ENCODE results near the gene DCP2.

DNA sequence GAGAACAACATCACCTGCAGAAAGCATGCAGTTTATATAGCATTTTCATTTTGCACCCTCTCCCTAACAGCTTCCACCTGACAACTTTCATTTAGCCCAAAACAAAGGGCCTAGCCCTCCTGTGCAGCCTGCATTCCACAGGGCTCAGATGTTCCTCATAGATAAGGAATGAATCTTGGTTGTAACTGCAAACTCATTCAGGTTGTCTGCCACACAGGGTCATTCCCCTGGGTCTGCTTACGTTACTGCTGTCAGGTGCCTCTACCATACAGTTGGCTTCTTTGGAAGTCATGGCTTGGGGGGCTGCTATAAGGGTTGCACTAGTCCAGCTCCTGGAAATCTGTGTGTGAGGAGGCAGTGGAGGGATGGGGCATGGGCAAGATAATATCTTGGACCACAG lies 2.7 kb upstream of the DCP2 start:
- TF ChIP-seq, protein P1, sequence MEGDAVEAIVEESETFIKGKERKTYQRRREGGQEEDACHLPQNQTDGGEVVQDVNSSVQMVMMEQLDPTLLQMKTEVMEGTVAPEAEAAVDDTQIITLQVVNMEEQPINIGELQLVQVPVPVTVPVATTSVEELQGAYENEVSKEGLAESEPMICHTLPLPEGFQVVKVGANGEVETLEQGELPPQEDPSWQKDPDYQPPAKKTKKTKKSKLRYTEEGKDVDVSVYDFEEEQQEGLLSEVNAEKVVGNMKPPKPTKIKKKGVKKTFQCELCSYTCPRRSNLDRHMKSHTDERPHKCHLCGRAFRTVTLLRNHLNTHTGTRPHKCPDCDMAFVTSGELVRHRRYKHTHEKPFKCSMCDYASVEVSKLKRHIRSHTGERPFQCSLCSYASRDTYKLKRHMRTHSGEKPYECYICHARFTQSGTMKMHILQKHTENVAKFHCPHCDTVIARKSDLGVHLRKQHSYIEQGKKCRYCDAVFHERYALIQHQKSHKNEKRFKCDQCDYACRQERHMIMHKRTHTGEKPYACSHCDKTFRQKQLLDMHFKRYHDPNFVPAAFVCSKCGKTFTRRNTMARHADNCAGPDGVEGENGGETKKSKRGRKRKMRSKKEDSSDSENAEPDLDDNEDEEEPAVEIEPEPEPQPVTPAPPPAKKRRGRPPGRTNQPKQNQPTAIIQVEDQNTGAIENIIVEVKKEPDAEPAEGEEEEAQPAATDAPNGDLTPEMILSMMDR (IDR thresholded peaks at IDR 0.05; ENCODE audit: low read length) = no peak
- no peak for TF ChIP-seq EZH2 (IDR thresholded peaks at IDR 0.05; ENCODE audit: borderline replicate concordance, low read length)

All from OCI-LY1 (cell line).